ENCODE measurements around the gene ALOX15.

- TF ChIP-seq POLR2A (IDR thresholded peaks at IDR 0.05; ENCODE audit: low read depth) (no peak), CTCF (IDR thresholded peaks at IDR 0.05) (no peak), EP300 (IDR thresholded peaks at IDR 0.05) (no peak)
Observed at GRCh38 chr17:4584917-4585637, 56.4 kb downstream of the ALOX15 start.

Data from esophagus muscularis mucosa (tissue), 4 donors.